ENCODE data around the gene SEC23IP. TPM values are rescaled to one million over a fixed set of nuclear protein-coding genes. Genes with fewer than 3 reads are reported as not detected.

SEC23IP gene
- total RNA-seq, 1 donor from 2014 or later = 90.6 TPM

DNA sequence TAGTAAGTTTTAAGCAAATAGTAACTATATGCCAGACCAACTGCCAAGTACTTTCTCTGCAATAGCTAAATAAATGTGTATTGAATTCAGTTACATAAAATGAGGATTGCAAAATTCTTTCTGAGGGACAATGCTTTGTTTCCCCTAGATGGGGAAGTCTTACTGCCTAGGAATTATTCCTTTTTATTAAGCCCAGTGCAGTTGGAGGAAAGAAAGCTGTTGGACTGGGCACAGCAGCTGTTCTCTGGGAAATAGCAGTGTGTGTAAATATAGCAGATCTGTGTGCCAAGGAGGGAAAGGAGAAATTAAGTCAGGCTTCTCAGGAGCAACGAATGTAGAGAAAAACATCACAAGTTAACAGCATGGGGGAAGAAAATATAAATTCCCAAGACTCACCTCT, 77.1 kb downstream of the SEC23IP start:
- peaks cover 3% of the 10 kb centered on the region for H3K9me3 ChIP-seq (ENCODE audit: insufficient read depth, low read depth, low read length)
- no peaks in the 10 kb centered on the region for H4K20me1 ChIP-seq (ENCODE audit: insufficient read depth, low read length)
- no peak overlapping the region for H3K4me2 ChIP-seq (ENCODE audit: low read length)
- no peak overlapping the region for H2AFZ ChIP-seq (ENCODE audit: low read depth, low read length)
- H3K27me3 ChIP-seq (ENCODE audit: insufficient read depth, low read length) = no peaks in the 10 kb centered on the region
- H3K4me3 ChIP-seq (ENCODE audit: insufficient read depth, low read depth, low read length) = no peak overlapping the region
- DNase-seq (ENCODE audit: low read depth) (no peak), FAIRE-seq (no peak)
- Mint-ChIP-seq H3K4me1 (ENCODE audit: low read depth, unreplicated experiment) (no peaks in the 10 kb centered on the region), H3K36me3 (ENCODE audit: low read depth, unreplicated experiment) (no peaks in the 10 kb centered on the region), H3K9me3 (ENCODE audit: unreplicated experiment) (peaks cover 10% of the 10 kb centered on the region), H3K27me3 (ENCODE audit: low read depth, unreplicated experiment) (no peaks in the 10 kb centered on the region), H3K27ac (ENCODE audit: unreplicated experiment) (no peak overlapping the region), H3K4me3 (ENCODE audit: unreplicated experiment) (no peak overlapping the region)
- no peak overlapping the region for H3K27ac ChIP-seq (ENCODE audit: low read depth, low read length)
- H3K79me2 ChIP-seq (ENCODE audit: insufficient read depth, low read length) = no peaks in the 10 kb centered on the region
- H3K36me3 ChIP-seq (ENCODE audit: insufficient read depth, low read length) = no peaks in the 10 kb centered on the region
- H3K4me1 ChIP-seq (ENCODE audit: insufficient read depth, low read length) = no peaks in the 10 kb centered on the region
- TF ChIP-seq, protein P1, sequence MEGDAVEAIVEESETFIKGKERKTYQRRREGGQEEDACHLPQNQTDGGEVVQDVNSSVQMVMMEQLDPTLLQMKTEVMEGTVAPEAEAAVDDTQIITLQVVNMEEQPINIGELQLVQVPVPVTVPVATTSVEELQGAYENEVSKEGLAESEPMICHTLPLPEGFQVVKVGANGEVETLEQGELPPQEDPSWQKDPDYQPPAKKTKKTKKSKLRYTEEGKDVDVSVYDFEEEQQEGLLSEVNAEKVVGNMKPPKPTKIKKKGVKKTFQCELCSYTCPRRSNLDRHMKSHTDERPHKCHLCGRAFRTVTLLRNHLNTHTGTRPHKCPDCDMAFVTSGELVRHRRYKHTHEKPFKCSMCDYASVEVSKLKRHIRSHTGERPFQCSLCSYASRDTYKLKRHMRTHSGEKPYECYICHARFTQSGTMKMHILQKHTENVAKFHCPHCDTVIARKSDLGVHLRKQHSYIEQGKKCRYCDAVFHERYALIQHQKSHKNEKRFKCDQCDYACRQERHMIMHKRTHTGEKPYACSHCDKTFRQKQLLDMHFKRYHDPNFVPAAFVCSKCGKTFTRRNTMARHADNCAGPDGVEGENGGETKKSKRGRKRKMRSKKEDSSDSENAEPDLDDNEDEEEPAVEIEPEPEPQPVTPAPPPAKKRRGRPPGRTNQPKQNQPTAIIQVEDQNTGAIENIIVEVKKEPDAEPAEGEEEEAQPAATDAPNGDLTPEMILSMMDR (IDR thresholded peaks at IDR 0.05; ENCODE audit: insufficient read depth, low read depth, low read length) = no peak
- TF ChIP-seq EZH2 (IDR thresholded peaks at IDR 0.05; ENCODE audit: insufficient read depth, low read length) = no peak
- no peak overlapping the region for H3K9ac ChIP-seq (ENCODE audit: low read length)

DNA sequence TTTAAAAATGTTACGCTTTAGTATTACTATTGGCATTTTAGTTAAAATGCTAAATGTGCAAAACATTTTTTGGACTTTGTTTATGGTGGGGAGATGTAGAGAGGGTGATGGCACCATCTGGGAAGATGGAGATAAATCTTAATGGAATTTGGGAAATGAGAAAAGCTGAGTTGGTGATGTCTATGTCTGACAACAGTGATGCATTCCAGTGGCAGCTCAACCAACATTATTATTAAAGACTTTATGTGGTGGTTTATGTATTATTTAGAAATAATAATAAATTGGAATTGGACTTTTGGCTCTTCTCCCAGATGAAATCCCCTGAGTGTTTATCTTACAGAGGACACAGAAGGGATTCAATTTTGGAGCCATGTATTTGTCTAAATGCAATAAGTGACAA, 77.6 kb downstream of the SEC23IP start:
- H3K27ac Mint-ChIP-seq (ENCODE audit: unreplicated experiment) = no peak overlapping the region
- no peaks in the 10 kb centered on the region for H3K36me3 ChIP-seq (ENCODE audit: insufficient read depth, low read length)
- no peaks in the 10 kb centered on the region for H3K27me3 ChIP-seq (ENCODE audit: insufficient read depth, low read length)
- no peaks in the 10 kb centered on the region for H3K4me1 ChIP-seq (ENCODE audit: insufficient read depth, low read length)
- no peak overlapping the region for H3K4me2 ChIP-seq (ENCODE audit: low read length)
- no peaks in the 10 kb centered on the region for H4K20me1 ChIP-seq (ENCODE audit: insufficient read depth, low read length)
- H3K4me1 Mint-ChIP-seq (ENCODE audit: low read depth, unreplicated experiment) = no peaks in the 10 kb centered on the region
- no peak for DNase-seq (ENCODE audit: low read depth)
- H2AFZ ChIP-seq (ENCODE audit: low read depth, low read length) = no peak overlapping the region
- H3K36me3 Mint-ChIP-seq (ENCODE audit: low read depth, unreplicated experiment) = no peaks in the 10 kb centered on the region
- H3K9me3 ChIP-seq (ENCODE audit: insufficient read depth, low read depth, low read length) = peaks cover 3% of the 10 kb centered on the region
- H3K4me3 Mint-ChIP-seq (ENCODE audit: unreplicated experiment) = no peak overlapping the region
- H3K79me2 ChIP-seq (ENCODE audit: insufficient read depth, low read length) = no peaks in the 10 kb centered on the region
- no peaks in the 10 kb centered on the region for H3K27me3 Mint-ChIP-seq (ENCODE audit: low read depth, unreplicated experiment)
- no peak overlapping the region for H3K4me3 ChIP-seq (ENCODE audit: insufficient read depth, low read depth, low read length)
- H3K9ac ChIP-seq (ENCODE audit: low read length) = no peak overlapping the region
- TF ChIP-seq, protein P1 (IDR thresholded peaks at IDR 0.05; ENCODE audit: insufficient read depth, low read depth, low read length) = no peak
- no peak for TF ChIP-seq EZH2 (IDR thresholded peaks at IDR 0.05; ENCODE audit: insufficient read depth, low read length)
- peaks cover 10% of the 10 kb centered on the region for H3K9me3 Mint-ChIP-seq (ENCODE audit: unreplicated experiment)
- no peak overlapping the region for H3K27ac ChIP-seq (ENCODE audit: low read depth, low read length)
- no peak for FAIRE-seq

DNA sequence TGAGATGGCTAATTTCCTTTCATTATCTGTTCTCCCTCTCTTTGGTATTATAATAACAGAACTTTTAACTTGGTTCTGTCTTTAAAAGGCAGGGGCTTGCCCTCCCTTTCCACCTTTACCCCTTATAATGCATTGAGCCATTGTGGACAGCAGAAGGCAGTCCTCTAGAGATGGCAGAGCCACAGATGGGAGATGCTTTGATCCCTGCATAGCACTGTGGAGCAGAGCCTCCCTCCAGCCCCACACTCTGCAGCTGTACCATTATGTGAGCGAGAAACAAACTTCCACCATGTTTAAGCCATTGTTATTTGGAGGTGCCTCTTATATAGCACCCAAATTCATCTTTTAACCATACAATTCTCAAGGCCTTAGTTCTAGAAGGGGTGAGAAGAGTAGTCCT, 78.4 kb downstream of the SEC23IP start:
- peaks cover 3% of the 10 kb centered on the region for H3K9me3 ChIP-seq (ENCODE audit: insufficient read depth, low read depth, low read length)
- H3K4me1 ChIP-seq (ENCODE audit: insufficient read depth, low read length) = no peaks in the 10 kb centered on the region
- H4K20me1 ChIP-seq (ENCODE audit: insufficient read depth, low read length) = no peaks in the 10 kb centered on the region
- no peak for FAIRE-seq
- H3K4me3 ChIP-seq (ENCODE audit: insufficient read depth, low read depth, low read length) = no peak overlapping the region
- no peak overlapping the region for H3K27ac ChIP-seq (ENCODE audit: low read depth, low read length)
- no peak overlapping the region for H3K9ac ChIP-seq (ENCODE audit: low read length)
- Mint-ChIP-seq H3K27me3 (ENCODE audit: low read depth, unreplicated experiment) (no peaks in the 10 kb centered on the region), H3K9me3 (ENCODE audit: unreplicated experiment) (peaks cover 10% of the 10 kb centered on the region), H3K27ac (ENCODE audit: unreplicated experiment) (no peak overlapping the region), H3K4me1 (ENCODE audit: low read depth, unreplicated experiment) (no peaks in the 10 kb centered on the region), H3K36me3 (ENCODE audit: low read depth, unreplicated experiment) (no peaks in the 10 kb centered on the region), H3K4me3 (ENCODE audit: unreplicated experiment) (no peak overlapping the region)
- no peaks in the 10 kb centered on the region for H3K27me3 ChIP-seq (ENCODE audit: insufficient read depth, low read length)
- no peak for TF ChIP-seq EZH2 (IDR thresholded peaks at IDR 0.05; ENCODE audit: insufficient read depth, low read length)
- TF ChIP-seq, protein P1 (IDR thresholded peaks at IDR 0.05; ENCODE audit: insufficient read depth, low read depth, low read length) = no peak
- no peaks in the 10 kb centered on the region for H3K79me2 ChIP-seq (ENCODE audit: insufficient read depth, low read length)
- H2AFZ ChIP-seq (ENCODE audit: low read depth, low read length) = no peak overlapping the region
- no peak overlapping the region for H3K4me2 ChIP-seq (ENCODE audit: low read length)
- no peak for DNase-seq (ENCODE audit: low read depth)
- no peaks in the 10 kb centered on the region for H3K36me3 ChIP-seq (ENCODE audit: insufficient read depth, low read length)

All from astrocyte (in vitro differentiated cells and primary cell).